Mesothelial cell of epicardium (in vitro differentiated cells): ENCODE data around the gene ANKS1B. TPM values are rescaled to one million over a fixed set of nuclear protein-coding genes. Genes with fewer than 3 reads are reported as not detected.

Source experiments
- DNase-seq, 2 experiments: peaks; one replicate each; pipeline ENCODE4 v3.0.0; 2021; ENCODE audit warnings: low spot score in 2 of 2; ENCODE audit not compliant: unreplicated experiment in 2 of 2
- H3K27ac Mint-ChIP-seq: 2 replicates; pipeline ENCODE4 v1.8.0; 2021; ENCODE audit warnings: mixed read lengths
- H3K27me3 Mint-ChIP-seq: 2 replicates; pipeline ENCODE4 v1.8.0; 2021; ENCODE audit warnings: low read depth, mixed read lengths
- H3K36me3 Mint-ChIP-seq: 2 replicates; pipeline ENCODE4 v1.8.0; 2021; ENCODE audit warnings: mixed read lengths
- H3K4me1 Mint-ChIP-seq: 2 replicates; pipeline ENCODE4 v1.8.0; 2021; ENCODE audit warnings: mixed read lengths
- H3K4me3 Mint-ChIP-seq: 2 replicates; pipeline ENCODE4 v1.8.0; 2021; ENCODE audit warnings: mild to moderate bottlenecking, moderate library complexity, mixed read lengths
- H3K9me3 Mint-ChIP-seq: 2 replicates; pipeline ENCODE4 v1.8.0; 2021; ENCODE audit warnings: mixed read lengths
- total RNA-seq: library from RNA; stranded (reverse); gene quantifications from 3 replicates; pipeline ENCODE4 v1.2.1, GENCODE V29; 2021
- TF ChIP-seq, protein P1 (sequence below): fragments of 200-600 bp; sonication (generic); IDR thresholded peaks from one replicate; pipeline ENCODE4 v1.5.0; 2021; ENCODE audit warnings: antibody characterized with exemption; ENCODE audit not compliant: unreplicated experiment

ANKS1B gene
- total RNA-seq, 1 donor from 2014 or later, result 8.8 TPM

DNA sequence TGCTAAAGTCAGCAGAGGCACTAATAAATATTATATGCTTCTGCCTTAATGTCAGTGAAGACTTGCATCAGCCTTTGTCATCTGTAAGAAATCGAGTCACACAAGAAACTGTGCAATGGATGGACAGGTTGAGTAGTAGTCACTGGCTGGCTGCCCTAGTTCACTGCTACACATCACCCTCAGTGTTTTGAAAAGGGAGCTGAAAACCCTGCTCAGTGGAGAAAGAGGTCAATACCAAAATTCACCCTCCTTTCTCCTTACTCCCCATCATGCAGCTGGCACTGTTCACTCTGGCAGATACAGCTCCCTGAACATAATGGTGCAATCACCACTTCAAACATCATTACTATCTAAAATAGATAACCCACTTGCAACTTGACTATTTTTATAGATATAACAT, 6.6 kb downstream of the ANKS1B start:
- H3K27ac Mint-ChIP-seq, result no peak overlapping the region
- peaks cover 36% of the 10 kb centered on the region for H3K27me3 Mint-ChIP-seq
- no peaks in the 10 kb centered on the region for H3K36me3 Mint-ChIP-seq
- DNase-seq, result no peak
- no peak overlapping the region for H3K4me3 Mint-ChIP-seq
- peaks cover 5% of the 10 kb centered on the region for H3K4me1 Mint-ChIP-seq
- H3K9me3 Mint-ChIP-seq, result peaks cover 12% of the 10 kb centered on the region
- TF ChIP-seq, protein P1, sequence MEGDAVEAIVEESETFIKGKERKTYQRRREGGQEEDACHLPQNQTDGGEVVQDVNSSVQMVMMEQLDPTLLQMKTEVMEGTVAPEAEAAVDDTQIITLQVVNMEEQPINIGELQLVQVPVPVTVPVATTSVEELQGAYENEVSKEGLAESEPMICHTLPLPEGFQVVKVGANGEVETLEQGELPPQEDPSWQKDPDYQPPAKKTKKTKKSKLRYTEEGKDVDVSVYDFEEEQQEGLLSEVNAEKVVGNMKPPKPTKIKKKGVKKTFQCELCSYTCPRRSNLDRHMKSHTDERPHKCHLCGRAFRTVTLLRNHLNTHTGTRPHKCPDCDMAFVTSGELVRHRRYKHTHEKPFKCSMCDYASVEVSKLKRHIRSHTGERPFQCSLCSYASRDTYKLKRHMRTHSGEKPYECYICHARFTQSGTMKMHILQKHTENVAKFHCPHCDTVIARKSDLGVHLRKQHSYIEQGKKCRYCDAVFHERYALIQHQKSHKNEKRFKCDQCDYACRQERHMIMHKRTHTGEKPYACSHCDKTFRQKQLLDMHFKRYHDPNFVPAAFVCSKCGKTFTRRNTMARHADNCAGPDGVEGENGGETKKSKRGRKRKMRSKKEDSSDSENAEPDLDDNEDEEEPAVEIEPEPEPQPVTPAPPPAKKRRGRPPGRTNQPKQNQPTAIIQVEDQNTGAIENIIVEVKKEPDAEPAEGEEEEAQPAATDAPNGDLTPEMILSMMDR, result no peak

DNA sequence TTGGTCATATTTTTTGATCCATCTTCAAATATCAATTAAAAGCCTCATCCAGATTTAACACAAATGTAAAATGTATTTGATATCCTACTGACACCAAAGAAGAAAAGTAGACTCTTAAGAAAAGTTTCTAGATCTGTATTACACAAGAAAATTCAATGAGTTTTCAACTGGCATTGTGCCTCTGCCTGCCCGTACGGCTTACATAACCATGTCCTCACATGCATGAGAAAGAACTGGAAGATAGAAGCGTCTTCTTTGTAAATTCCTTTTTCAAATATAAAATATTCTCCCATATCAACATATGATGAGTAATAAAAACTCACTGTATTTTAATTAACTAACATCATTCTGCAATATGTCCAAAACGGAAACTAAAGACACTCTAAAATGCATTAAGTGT, 7.2 kb downstream of the ANKS1B start:
- H3K36me3 Mint-ChIP-seq, result no peaks in the 10 kb centered on the region
- peaks cover 5% of the 10 kb centered on the region for H3K4me1 Mint-ChIP-seq
- TF ChIP-seq, protein P1, result no peak
- peaks cover 12% of the 10 kb centered on the region for H3K9me3 Mint-ChIP-seq
- H3K27me3 Mint-ChIP-seq, result peaks cover 30% of the 10 kb centered on the region
- no peak for DNase-seq
- no peak overlapping the region for H3K4me3 Mint-ChIP-seq
- H3K27ac Mint-ChIP-seq, result no peak overlapping the region

DNA sequence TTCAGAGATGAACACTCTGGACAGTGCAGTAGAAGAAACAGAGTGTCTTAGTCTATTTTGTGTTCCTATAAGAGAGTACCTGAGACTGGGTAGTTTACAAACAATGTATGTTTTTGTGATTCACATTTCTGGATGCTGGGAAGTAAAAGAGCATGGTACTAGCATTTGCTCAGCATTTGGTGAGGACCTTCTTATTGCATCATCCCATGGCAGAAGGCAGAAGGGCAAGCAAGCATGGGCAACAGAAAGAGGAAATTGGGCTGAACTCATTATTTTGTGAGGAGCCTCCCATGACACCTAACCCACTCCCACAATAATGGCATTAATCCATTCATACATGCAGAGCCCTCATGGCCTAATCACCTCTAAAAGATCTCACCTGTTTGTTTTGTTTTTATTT, 8.0 kb downstream of the ANKS1B start:
- peaks cover 19% of the 10 kb centered on the region for H3K9me3 Mint-ChIP-seq
- peaks cover 22% of the 10 kb centered on the region for H3K27me3 Mint-ChIP-seq
- H3K36me3 Mint-ChIP-seq, result no peaks in the 10 kb centered on the region
- no peak overlapping the region for H3K27ac Mint-ChIP-seq
- H3K4me1 Mint-ChIP-seq, result peaks cover 7% of the 10 kb centered on the region
- H3K4me3 Mint-ChIP-seq, result no peak overlapping the region
- TF ChIP-seq, protein P1, result no peak
- DNase-seq, result no peak

DNA sequence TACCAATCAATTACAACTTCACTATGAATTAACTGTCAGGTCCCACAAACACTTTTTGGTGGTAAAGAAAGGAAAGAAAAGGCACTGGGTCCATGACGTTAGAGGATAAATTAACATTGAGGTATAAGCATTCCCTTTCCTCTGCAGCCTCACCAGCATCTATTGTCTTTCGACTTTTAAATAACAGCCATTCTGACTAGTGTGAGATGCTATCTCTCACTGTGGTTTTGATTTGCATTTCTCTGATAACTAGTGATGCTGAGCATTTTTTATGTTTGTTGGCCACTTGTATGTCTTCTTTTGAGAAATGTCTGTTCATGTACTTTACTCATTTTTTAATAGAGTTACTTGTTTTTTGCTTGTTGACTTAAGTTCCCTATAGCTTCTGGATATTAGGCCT, 9.4 kb downstream of the ANKS1B start:
- H3K27me3 Mint-ChIP-seq, result peaks cover 9% of the 10 kb centered on the region
- no peak overlapping the region for H3K4me3 Mint-ChIP-seq
- H3K27ac Mint-ChIP-seq, result no peak overlapping the region
- DNase-seq, result no peak
- H3K4me1 Mint-ChIP-seq, result peaks cover 7% of the 10 kb centered on the region
- no peaks in the 10 kb centered on the region for H3K36me3 Mint-ChIP-seq
- TF ChIP-seq, protein P1, result no peak
- peaks cover 19% of the 10 kb centered on the region for H3K9me3 Mint-ChIP-seq

DNA sequence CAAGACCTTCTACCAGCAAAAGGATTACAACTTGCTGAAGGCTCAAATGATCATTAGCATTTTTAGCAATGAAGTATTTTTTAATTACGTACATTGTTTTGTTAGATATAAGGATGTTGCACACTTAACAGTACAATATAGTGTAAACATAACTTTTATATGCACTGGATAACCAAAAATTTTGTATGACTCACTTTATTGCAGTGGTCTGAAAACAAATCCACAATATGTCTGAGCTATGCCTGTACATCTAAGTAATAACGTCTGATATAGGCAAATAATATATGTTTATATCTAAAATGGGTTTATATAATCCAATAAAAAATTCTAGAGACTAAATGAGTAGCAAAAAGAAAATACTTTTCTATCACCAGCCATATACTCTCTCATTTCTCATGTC, 10.6 kb downstream of the ANKS1B start:
- H3K4me1 Mint-ChIP-seq, result peaks cover 2% of the 10 kb centered on the region
- H3K36me3 Mint-ChIP-seq, result no peaks in the 10 kb centered on the region
- TF ChIP-seq, protein P1, result no peak
- no peak for DNase-seq
- no peak overlapping the region for H3K27ac Mint-ChIP-seq
- H3K27me3 Mint-ChIP-seq, result peaks cover 5% of the 10 kb centered on the region
- H3K9me3 Mint-ChIP-seq, result peaks cover 19% of the 10 kb centered on the region
- H3K4me3 Mint-ChIP-seq, result no peak overlapping the region

DNA sequence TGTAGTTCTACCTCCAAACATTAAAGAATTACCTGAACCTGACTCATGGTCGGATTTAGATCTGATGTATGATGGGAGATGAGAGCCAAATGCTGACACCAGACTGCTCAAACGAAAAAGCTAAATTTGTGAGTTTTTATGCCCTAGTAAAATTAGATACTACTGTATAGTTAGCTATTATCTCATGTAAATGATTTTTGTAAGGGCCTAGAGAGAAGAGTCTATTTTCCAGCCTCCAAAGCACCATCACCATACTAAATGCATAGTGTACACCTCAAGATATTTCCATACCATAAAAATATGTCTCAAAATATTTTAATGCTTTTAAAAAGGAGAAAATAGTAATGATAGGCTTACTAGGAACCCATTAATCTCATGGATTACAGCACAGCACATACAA, 18.3 kb downstream of the ANKS1B start:
- H3K4me3 Mint-ChIP-seq, result no peak overlapping the region
- H3K36me3 Mint-ChIP-seq, result no peaks in the 10 kb centered on the region
- H3K9me3 Mint-ChIP-seq, result no peaks in the 10 kb centered on the region
- no peak overlapping the region for H3K27ac Mint-ChIP-seq
- TF ChIP-seq, protein P1, result no peak
- H3K4me1 Mint-ChIP-seq, result peaks cover 3% of the 10 kb centered on the region
- no peaks in the 10 kb centered on the region for H3K27me3 Mint-ChIP-seq
- DNase-seq, result no peak
